GM06990 (cell line): ENCODE measurements around the gene HAUS7.
A peak's percentile ranks its signal among the peaks of the same experiment; 100 is the strongest.

ENCODE experiments used
- DNase-seq: peaks from one replicate; pipeline ENCODE4 v3.0.0-alpha.2; 2011; ENCODE audit not compliant: insufficient read length; ENCODE audit errors: extremely low read depth
- H3K27me3 ChIP-seq: replicated peaks from 2 replicates; pipeline ENCODE4 v1.6.0; 2011; ENCODE audit warnings: low read length; ENCODE audit not compliant: control insufficient read depth, insufficient read depth
- H3K36me3 ChIP-seq: 2 replicates; pipeline ENCODE4 v1.5.1; 2011; ENCODE audit warnings: low read length; ENCODE audit not compliant: control insufficient read depth, insufficient read depth
- H3K4me3 ChIP-seq: replicated peaks from 2 replicates; pipeline ENCODE4 v1.5.1; 2011; ENCODE audit warnings: low read depth, mild to moderate bottlenecking, control low read depth, low read length
- CTCF ChIP-seq: IDR thresholded peaks from 2 replicates; pipeline ENCODE4 v1.5.1; 2011; ENCODE audit warnings: low read length, control low read depth, mild to moderate bottlenecking, inconsistent platforms; ENCODE audit not compliant: insufficient read depth, poor library complexity, severe bottlenecking

Gene HAUS7

GRCh38 chrX:153463556-153463955 is 6.8 kb downstream of the HAUS7 start:
- TF ChIP-seq CTCF: no peak
- no peaks in the 10 kb centered on the region for H3K27me3 ChIP-seq
- H3K4me3 ChIP-seq: no peak overlapping the region
- H3K36me3 ChIP-seq: no peaks in the 10 kb centered on the region; the same call in none of the 2 replicates
- no peak for DNase-seq

- DNase-seq: no peak
- Histone ChIP-seq H3K4me3 (no peak overlapping the region), H3K36me3 (no peaks in the 10 kb centered on the region; the same call in none of the 2 replicates), H3K27me3 (no peaks in the 10 kb centered on the region)
- TF ChIP-seq CTCF: no peak
These were observed 7.3 kb downstream of the HAUS7 start for GRCh38 chrX:153463031-153463430.

- no peak overlapping the region for H3K4me3 ChIP-seq
- no peaks in the 10 kb centered on the region; the same call in none of the 2 replicates for H3K36me3 ChIP-seq
- no peak for DNase-seq
- no peaks in the 10 kb centered on the region for H3K27me3 ChIP-seq
- TF ChIP-seq CTCF: no peak
These were observed 8.1 kb downstream of the HAUS7 start for GRCh38 chrX:153462291-153462690.

- H3K27me3 ChIP-seq: no peaks in the 10 kb centered on the region
- H3K36me3 ChIP-seq: no peaks in the 10 kb centered on the region; the same call in none of the 2 replicates
- no peak overlapping the region for H3K4me3 ChIP-seq
- DNase-seq: peak; percentile 38
- peak; percentile 70 for TF ChIP-seq CTCF
These were observed 9.6 kb downstream of the HAUS7 start for GRCh38 chrX:153460826-153461225.

GRCh38 chrX:153459986-153460385 is 10.4 kb downstream of the HAUS7 start:
- TF ChIP-seq CTCF: no peak
- H3K4me3 ChIP-seq: no peak overlapping the region
- no peaks in the 10 kb centered on the region for H3K27me3 ChIP-seq
- DNase-seq: no peak
- H3K36me3 ChIP-seq: peaks cover under 1% of the 10 kb centered on the region

- peaks cover 2% of the 10 kb centered on the region for H3K36me3 ChIP-seq
- H3K4me3 ChIP-seq: no peak overlapping the region
- no peak for DNase-seq
- no peaks in the 10 kb centered on the region for H3K27me3 ChIP-seq
- no peak for TF ChIP-seq CTCF
These were observed 11.9 kb downstream of the HAUS7 start for GRCh38 chrX:153458476-153458875.
